Mesendoderm (in vitro differentiated cells): ENCODE results near the gene GDPD5.

Experiments used
- DNase-seq: peaks from one replicate; pipeline ENCODE4 v3.0.0; 2013
- H2AK5ac ChIP-seq: 2 replicates; pipeline ENCODE4 v1.6.1; 2013; ENCODE audit warnings: low read length, inconsistent platforms
- H2BK120ac ChIP-seq: 2 replicates; pipeline ENCODE4 v1.6.1; 2013; ENCODE audit warnings: low read depth, mild to moderate bottlenecking, low read length, moderate library complexity, mixed read lengths
- H2BK15ac ChIP-seq: replicated peaks from 2 replicates; pipeline ENCODE4 v1.6.1; 2013; ENCODE audit warnings: low read depth, mild to moderate bottlenecking, moderate library complexity
- H2BK5ac ChIP-seq: 2 replicates; pipeline ENCODE4 v1.6.1; 2013; ENCODE audit warnings: low read length, inconsistent platforms
- H3K18ac ChIP-seq: 2 replicates; pipeline ENCODE4 v1.6.1; 2013; ENCODE audit warnings: mild to moderate bottlenecking, low read length, mixed read lengths
- H3K23ac ChIP-seq: one replicate; pipeline ENCODE4 v1.6.1; 2013; ENCODE audit warnings: low read length
- H3K27ac ChIP-seq: 2 replicates; pipeline ENCODE4 v1.5.1; 2013; ENCODE audit warnings: low read depth, mild to moderate bottlenecking, inconsistent platforms, low read length, moderate library complexity
- H3K27me3 ChIP-seq: 2 replicates; pipeline ENCODE4 v1.6.1; 2013; ENCODE audit warnings: low read length, control low read depth, mild to moderate bottlenecking, inconsistent platforms; ENCODE audit not compliant: insufficient read depth, poor library complexity
- H3K36me3 ChIP-seq: 2 replicates; pipeline ENCODE4 v1.6.1; 2013; ENCODE audit warnings: low read length, inconsistent platforms; ENCODE audit not compliant: control insufficient read depth, insufficient read depth
- H3K4ac ChIP-seq: one replicate; pipeline ENCODE4 v1.6.1; 2013; ENCODE audit warnings: low read depth, mild to moderate bottlenecking, low read length, moderate library complexity
- H3K4me1 ChIP-seq: 2 replicates; pipeline ENCODE4 v1.6.1; 2013; ENCODE audit warnings: low read depth, low read length, inconsistent platforms; ENCODE audit not compliant: control insufficient read depth
- H3K4me2 ChIP-seq: 2 replicates; pipeline ENCODE4 v1.6.1; 2013; ENCODE audit warnings: low read length
- H3K4me3 ChIP-seq: 2 replicates; pipeline ENCODE4 v1.5.1; 2013; ENCODE audit warnings: mild to moderate bottlenecking, low read length
- H3K56ac ChIP-seq: one replicate; pipeline ENCODE4 v1.6.1; 2013; ENCODE audit warnings: low read length
- H3K79me1 ChIP-seq: 2 replicates; pipeline ENCODE4 v1.6.1; 2013; ENCODE audit warnings: low read length, inconsistent platforms
- H3K79me2 ChIP-seq: 2 replicates; pipeline ENCODE4 v1.6.1; 2013; ENCODE audit warnings: mild to moderate bottlenecking, low read length; ENCODE audit not compliant: control insufficient read depth, insufficient read depth
- H3K9ac ChIP-seq: 2 replicates; pipeline ENCODE4 v1.6.1; 2013; ENCODE audit warnings: low read length, inconsistent platforms
- H4K5ac ChIP-seq: one replicate; pipeline ENCODE4 v1.6.1; 2013; ENCODE audit warnings: low read length
- H4K8ac ChIP-seq: one replicate; pipeline ENCODE4 v1.6.1; 2013; ENCODE audit warnings: low read depth, mild to moderate bottlenecking, control low read depth, low read length, moderate library complexity
- whole genome bisulfite sequencing: extraction: QIAGEN DNeasy Blood & Tissue Kit; methylation state at CpG from one replicate; pipeline ENCODE4 v1.1.7; 2013; ENCODE audit warnings: low lambda C conversion rate, missing lambda C conversion rate; ENCODE audit not compliant: insufficient coverage; ENCODE audit errors: extremely low coverage; 5-methylcytosine and 5-hydroxymethylcytosine counted together

GDPD5 gene

GRCh38 chr11:75440960-75441803 lies 84.6 kb downstream of the GDPD5 start:
- no peak overlapping the region for H2AK5ac ChIP-seq
- no peak overlapping the region for H3K18ac ChIP-seq
- H4K5ac ChIP-seq, result no peak overlapping the region
- no peak overlapping the region for H3K27ac ChIP-seq
- H3K27me3 ChIP-seq, result no peaks in the 10 kb centered on the region
- no peak for DNase-seq
- no peaks in the 10 kb centered on the region for H3K4me1 ChIP-seq
- H3K56ac ChIP-seq, result no peak overlapping the region
- no peak overlapping the region for H3K23ac ChIP-seq
- no peaks in the 10 kb centered on the region for H3K36me3 ChIP-seq
- no peak overlapping the region for H3K4ac ChIP-seq
- H2BK15ac ChIP-seq, result no peak overlapping the region
- H3K79me1 ChIP-seq, result no peaks in the 10 kb centered on the region
- no peaks in the 10 kb centered on the region for H3K79me2 ChIP-seq
- no CpG with 5 or more reads among the region's 27 CpGs for WGBS
- no peak overlapping the region for H2BK5ac ChIP-seq
- H3K4me2 ChIP-seq, result no peak overlapping the region
- H3K4me3 ChIP-seq, result no peak overlapping the region
- H3K9ac ChIP-seq, result no peak overlapping the region
- H2BK120ac ChIP-seq, result no peak overlapping the region
- H4K8ac ChIP-seq, result no peak overlapping the region

GRCh38 chr11:75439495-75440120 lies 86.1 kb downstream of the GDPD5 start:
- Histone ChIP-seq H3K27ac (no peak overlapping the region), H3K79me2 (no peaks in the 10 kb centered on the region), H3K36me3 (no peaks in the 10 kb centered on the region), H3K27me3 (no peaks in the 10 kb centered on the region), H3K56ac (peak overlapping the region; percentile 17), H3K79me1 (no peaks in the 10 kb centered on the region), H2BK5ac (no peak overlapping the region), H3K4ac (no peak overlapping the region), H3K23ac (no peak overlapping the region), H3K4me3 (no peak overlapping the region), H2AK5ac (no peak overlapping the region), H3K9ac (no peak overlapping the region), H3K4me2 (no peak overlapping the region), H3K18ac (no peak overlapping the region), H2BK15ac (no peak overlapping the region), H3K4me1 (no peaks in the 10 kb centered on the region), H2BK120ac (no peak overlapping the region), H4K8ac (no peak overlapping the region), H4K5ac (no peak overlapping the region)
- WGBS, result no CpG with 5 or more reads among the region's 13 CpGs
- no peak for DNase-seq

- Histone ChIP-seq H3K23ac (no peak overlapping the region), H4K5ac (no peak overlapping the region), H3K4ac (no peak overlapping the region), H3K4me1 (no peaks in the 10 kb centered on the region), H3K4me2 (no peak overlapping the region), H3K56ac (no peak overlapping the region), H2BK120ac (no peak overlapping the region), H2AK5ac (no peak overlapping the region), H2BK15ac (no peak overlapping the region), H3K18ac (no peak overlapping the region), H2BK5ac (no peak overlapping the region), H4K8ac (no peak overlapping the region), H3K4me3 (no peak overlapping the region), H3K36me3 (no peaks in the 10 kb centered on the region), H3K27ac (no peak overlapping the region), H3K79me2 (no peaks in the 10 kb centered on the region), H3K79me1 (no peaks in the 10 kb centered on the region), H3K27me3 (no peaks in the 10 kb centered on the region), H3K9ac (no peak overlapping the region)
- DNase-seq, result no peak
- no CpG with 5 or more reads among the region's 14 CpGs for WGBS
These were observed 86.7 kb downstream of the GDPD5 start for GRCh38 chr11:75439026-75439425.

- DNase-seq, result no peak
- no peak overlapping the region for H4K8ac ChIP-seq
- no peaks in the 10 kb centered on the region for H3K27me3 ChIP-seq
- no peak overlapping the region for H3K9ac ChIP-seq
- H2AK5ac ChIP-seq, result no peak overlapping the region
- no peak overlapping the region for H3K4ac ChIP-seq
- H2BK15ac ChIP-seq, result no peak overlapping the region
- no peaks in the 10 kb centered on the region for H3K36me3 ChIP-seq
- H3K79me1 ChIP-seq, result no peaks in the 10 kb centered on the region
- no peak overlapping the region for H3K56ac ChIP-seq
- H3K4me3 ChIP-seq, result no peak overlapping the region
- H2BK5ac ChIP-seq, result no peak overlapping the region
- H3K4me1 ChIP-seq, result no peaks in the 10 kb centered on the region
- H3K23ac ChIP-seq, result no peak overlapping the region
- no peak overlapping the region for H4K5ac ChIP-seq
- H3K18ac ChIP-seq, result no peak overlapping the region
- H3K4me2 ChIP-seq, result no peak overlapping the region
- no CpG with 5 or more reads among the region's 13 CpGs for WGBS
- H2BK120ac ChIP-seq, result no peak overlapping the region
- no peak overlapping the region for H3K27ac ChIP-seq
- H3K79me2 ChIP-seq, result no peaks in the 10 kb centered on the region
These were observed 87.6 kb downstream of the GDPD5 start for GRCh38 chr11:75437966-75438659.

GRCh38 chr11:75436806-75437205 lies 88.9 kb downstream of the GDPD5 start:
- Histone ChIP-seq H3K27me3 (peaks cover 5% of the 10 kb centered on the region), H3K27ac (no peak overlapping the region), H2BK15ac (no peak overlapping the region)

More at GRCh38 chr11:75436806-75437205, 88.9 kb downstream of the GDPD5 start:
- peaks cover 2% of the 10 kb centered on the region for H3K4me1 ChIP-seq
- H3K18ac ChIP-seq, result no peak overlapping the region
- no peak overlapping the region for H2BK120ac ChIP-seq
- H3K4me2 ChIP-seq, result no peak overlapping the region
- H4K5ac ChIP-seq, result no peak overlapping the region
- DNase-seq, result no peak
- no peak overlapping the region for H3K4ac ChIP-seq
- no peak overlapping the region for H3K56ac ChIP-seq
- H2AK5ac ChIP-seq, result no peak overlapping the region
- H3K9ac ChIP-seq, result no peak overlapping the region
- H3K79me1 ChIP-seq, result no peaks in the 10 kb centered on the region
- no peaks in the 10 kb centered on the region for H3K79me2 ChIP-seq
- no peaks in the 10 kb centered on the region for H3K36me3 ChIP-seq
- H2BK5ac ChIP-seq, result no peak overlapping the region
- H3K4me3 ChIP-seq, result no peak overlapping the region
- no CpG with 5 or more reads among the region's 9 CpGs for WGBS
- H4K8ac ChIP-seq, result no peak overlapping the region
- no peak overlapping the region for H3K23ac ChIP-seq
